HG03066 (cell line): Measurements from ENCODE around the gene BMPER.

ENCODE experiments used
- ATAC-seq: cut with Tn5 transposase; IDR thresholded peaks from one replicate; pipeline ENCODE4 v1.9.1; 2021; ENCODE audit warnings: low read depth; ENCODE audit not compliant: unreplicated experiment

BMPER gene

DNA sequence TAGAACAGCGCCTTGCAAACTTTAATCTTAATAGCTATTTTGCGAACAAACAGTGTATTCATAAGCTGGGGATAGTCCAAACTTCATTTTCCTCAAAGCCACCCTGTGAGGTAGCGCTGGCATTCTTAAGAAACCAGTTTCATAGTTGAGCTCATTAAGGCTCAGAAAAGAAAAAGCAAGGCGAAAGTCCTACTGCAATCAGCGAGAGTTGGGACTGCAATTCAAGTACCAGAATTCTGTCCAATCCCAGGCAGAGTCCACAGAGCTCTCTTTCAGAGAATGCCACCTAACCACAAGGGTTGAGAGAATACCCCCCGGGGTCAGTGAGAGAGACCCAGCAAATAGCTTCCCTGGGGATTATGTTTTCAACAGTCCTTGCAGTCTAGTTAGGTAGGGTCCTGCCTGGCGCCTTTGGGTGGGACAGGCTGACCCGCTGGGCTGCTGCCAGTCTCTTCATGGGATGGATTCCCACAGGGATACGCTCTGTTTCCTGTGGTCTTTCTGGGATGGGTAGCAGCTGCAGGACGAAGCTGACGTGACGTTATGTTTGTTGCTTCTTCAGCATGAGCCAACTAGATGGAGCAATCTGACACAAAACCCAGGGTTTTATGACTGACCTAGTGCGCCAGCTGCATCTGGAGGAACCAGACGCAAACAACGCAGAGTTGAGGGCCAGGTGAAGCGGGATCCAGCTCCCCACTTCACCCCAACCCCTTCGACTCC lies 16.0 kb downstream of the BMPER start:
- no peak for ATAC-seq

DNA sequence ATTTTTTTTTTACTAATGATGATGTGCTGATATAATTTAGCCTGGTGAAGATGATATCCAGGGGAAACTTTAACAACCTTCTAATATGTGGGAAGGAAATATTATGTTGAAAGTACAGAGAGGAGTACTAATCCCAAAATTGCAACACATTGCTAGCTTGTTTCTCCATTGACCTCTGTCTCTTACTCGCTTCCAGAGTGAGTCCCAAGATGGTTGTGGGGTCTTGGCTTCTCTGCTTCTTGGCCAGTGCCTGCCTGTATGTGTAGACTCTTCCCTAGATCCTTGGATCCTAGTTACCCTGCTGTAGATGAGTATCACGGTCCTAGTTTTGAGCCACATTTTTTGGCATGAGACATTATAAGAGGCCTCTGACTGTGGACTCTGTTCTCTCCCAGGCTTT lies 17.5 kb downstream of the BMPER start:
- ATAC-seq, result no peak

DNA sequence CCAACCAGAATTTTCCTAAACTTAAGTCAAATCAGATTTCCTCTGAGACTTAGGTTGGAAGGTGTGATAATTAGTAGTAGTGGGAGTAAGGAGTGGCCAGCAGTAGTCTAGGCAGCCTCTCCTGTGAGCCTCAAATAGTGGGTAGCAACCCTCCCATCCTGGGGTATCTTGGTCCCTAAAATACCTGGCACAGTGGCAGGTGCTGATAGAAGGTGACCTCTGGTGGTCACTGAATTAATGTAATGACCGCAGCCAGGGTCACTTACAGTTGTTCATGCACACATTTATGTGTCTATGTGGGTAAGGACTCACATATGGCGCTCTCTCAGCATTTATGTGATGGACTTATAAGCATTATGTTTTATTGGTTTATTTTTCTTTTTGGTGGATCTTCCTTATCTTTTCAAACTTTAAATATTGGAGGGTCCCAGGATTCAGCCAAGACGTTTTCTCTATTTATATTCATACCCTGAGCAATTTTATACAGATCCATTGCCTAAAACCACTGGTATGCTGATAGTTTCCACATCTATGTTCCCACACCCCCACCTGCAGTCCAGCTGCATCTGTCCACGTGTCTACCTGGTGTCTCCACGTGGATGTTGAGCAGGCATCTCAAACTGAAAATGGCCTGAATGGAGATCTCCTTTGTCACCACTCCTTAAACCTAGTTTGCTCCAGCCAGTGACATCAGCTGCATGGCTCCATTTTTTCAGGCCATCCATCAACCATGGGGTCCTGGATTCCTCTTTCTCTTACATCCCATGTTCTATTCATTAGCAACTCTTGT lies 18.3 kb downstream of the BMPER start:
- no peak for ATAC-seq

DNA sequence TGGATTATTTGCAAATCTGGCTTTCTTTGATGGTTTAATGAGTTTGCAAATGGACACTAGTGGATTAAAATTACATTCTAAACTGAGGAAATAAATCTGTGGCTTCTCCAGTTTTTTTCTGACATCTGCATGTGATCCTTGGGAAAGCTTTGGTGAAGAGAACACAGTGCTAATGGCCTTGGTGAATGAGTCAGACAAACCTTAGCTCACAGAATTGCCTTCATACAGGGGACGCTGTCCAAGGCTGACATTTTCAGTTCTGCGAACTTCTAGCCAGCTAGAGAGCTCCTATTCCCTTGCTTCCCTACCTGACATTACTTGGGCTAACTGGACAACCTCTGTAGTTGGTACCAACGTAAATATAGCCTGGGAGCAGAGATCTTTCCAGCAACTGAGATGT lies 21.2 kb downstream of the BMPER start:
- no peak for ATAC-seq

DNA sequence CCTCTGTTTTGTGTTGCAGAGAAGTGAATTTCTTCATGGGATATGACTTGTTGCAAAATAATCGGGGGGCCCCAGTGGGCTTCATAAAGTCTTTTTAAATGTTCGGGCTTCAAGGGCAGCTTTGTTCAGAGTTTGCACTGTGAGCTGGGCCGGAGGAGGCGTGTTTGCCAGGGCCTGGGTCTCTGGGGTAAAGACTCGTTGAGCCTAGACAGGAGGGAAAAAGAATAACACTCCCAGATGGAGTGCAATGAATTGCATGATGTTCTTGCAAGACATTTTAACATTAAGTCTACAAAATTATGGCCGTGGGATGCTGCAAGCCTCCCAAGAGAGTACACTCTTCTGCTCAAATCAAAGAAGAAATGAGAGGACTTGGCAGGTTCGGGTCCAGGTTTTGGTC lies 23.6 kb downstream of the BMPER start:
- ATAC-seq, result no peak

DNA sequence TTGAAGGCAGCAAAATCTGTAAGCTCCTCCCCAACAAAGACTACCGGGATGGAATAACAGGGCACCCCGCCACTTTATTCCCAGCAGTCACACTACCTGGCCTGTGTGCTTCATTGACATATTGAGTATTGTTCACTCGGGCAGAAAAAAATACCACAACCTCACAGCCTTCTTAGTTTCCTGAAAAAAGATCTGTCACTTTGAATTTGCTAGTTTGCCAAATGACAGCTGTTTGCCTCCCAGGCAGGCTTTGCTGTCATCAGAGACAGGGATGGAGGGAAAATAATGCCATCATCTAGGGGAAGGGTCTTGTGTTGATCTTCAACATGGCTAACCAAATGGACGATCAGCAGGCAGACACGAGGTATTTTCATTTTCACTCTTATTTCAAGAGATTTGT lies 26.9 kb downstream of the BMPER start:
- ATAC-seq, result no peak

DNA sequence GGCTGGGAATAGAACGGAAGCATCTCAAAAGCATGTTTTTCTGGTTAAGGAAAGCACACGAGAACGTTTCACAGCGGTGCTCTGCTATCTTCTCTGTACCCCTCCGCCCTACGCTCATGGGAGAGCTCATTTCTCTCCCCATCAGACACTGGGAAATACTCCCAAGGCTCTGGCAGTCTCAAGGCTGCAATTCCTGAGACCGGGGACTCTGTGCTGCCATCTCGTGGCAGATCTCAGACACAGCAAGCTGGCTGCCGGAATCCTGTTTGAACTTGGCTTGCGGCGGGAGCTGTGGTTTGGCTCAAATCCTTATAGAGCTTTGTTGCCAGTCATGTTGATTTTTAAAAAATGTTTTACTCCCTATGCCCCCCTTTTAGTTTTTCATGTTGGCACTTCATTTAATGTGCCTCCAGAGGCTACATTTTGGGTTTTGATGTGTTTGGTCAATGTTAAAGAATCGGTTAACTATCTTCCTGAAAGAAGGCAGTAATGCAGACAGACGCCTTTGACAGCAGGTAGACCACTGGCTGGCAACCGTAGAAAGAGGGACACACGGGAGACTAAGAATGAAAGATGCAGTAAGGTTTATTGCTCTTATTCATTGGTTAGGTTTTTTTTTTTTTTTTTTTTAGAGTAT lies 27.6 kb downstream of the BMPER start:
- peak; percentile 84 for ATAC-seq

DNA sequence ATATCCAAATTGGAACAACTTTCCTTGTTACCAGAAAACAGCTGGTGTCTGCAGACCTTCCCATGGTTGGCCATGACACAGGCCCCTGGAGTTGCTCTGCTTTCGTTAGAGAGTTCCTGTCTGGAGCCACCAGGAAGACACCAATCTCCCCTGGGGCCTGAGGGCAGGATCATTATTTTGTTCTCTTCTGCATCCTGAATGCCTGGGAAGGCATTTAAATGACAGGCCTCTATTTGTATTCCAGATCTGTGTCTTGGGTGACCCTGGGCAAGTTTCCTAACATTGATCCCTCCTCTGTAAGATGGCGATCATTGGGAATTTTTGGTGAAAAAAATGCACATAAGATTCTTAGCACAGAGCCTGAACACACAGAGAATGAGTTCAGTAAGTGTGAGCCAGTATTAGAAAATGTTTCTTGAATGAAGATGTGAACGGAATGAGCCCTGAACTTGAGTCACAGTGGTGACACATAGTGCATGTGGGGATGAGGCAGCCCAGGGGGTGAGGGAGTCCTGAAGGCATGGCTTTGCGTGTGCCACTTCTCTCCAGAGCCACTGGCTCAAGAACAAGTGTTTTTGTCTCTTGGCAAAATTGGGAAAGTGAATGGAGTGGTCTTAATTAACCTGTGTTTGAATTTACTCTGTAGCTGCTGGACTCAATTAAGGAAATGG lies 28.4 kb downstream of the BMPER start:
- ATAC-seq, result no peak

DNA sequence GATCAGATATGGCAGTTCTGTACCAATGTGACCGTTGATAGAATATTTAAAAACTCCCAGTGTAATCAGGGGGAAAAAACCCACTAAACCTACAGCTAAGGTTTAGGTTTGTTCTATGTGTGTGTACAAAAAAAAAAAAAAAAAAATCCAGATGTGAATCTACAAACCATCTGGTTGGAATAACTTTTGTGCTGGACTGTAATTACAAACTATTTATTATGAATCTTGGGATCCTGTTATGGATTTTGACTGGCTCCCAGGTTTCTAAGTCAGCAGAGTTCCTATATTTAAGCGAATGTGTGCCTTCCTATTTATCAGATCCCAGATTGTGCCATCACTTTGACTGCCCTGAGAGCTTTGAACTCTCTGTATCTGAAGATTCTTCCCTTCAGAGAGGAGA lies 29.1 kb downstream of the BMPER start:
- no peak for ATAC-seq

DNA sequence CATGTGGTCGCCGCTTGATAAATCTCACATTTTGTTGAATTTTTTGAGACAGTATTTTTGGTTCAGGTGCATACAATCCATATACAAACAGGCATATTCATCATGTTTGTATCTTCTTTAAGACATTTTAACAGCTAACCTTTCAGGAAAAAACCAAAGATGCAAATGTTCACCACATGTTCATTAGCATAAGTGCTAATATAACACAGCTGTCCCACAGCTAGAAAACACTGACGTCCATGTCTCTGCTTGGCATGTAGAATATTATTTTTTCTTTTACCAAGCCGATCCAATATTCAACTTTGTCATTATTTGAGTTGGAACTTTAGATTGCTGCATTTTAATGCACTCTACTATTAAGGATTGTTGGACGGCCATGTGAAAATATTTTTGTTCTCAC lies 31.2 kb downstream of the BMPER start:
- ATAC-seq, result no peak

DNA sequence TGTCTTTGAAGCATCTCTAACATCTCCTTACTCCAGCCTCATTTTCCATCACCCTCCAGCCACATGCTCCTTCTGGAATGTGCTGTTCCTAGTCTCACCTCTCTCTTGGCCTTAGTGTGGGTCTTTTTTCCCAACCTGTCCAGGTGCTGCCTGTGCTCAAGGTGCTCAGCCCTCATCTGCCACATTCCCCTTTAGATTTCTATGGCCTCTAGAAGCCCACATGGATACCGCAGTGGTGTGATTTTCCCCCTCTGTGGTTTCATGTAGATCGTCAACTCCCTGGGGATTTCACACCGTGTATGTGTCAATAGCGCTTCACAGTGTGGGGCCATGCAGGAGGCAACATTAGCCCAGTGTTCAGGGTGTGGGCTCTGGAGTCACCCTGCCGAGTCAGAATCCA lies 32.5 kb downstream of the BMPER start:
- no peak for ATAC-seq

DNA sequence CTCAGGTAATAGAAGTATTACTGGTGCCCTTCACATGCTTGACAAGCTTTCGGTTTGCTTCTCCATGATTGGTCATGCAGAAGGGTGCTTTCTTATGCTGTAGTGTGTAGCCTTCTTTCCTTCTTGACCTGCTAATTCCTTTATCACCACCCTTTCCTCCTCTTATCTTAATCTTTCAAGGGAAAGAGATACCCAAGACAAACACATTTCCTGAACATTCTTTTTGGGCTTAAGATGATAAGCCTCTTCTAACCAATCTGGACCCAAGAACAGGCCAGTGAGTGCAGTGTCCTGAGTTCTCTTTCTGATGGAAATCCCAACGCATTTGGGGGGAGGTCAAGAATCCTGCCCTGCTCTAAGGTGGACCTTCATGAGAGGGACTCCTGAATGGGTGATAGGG lies 33.8 kb downstream of the BMPER start:
- no peak for ATAC-seq

DNA sequence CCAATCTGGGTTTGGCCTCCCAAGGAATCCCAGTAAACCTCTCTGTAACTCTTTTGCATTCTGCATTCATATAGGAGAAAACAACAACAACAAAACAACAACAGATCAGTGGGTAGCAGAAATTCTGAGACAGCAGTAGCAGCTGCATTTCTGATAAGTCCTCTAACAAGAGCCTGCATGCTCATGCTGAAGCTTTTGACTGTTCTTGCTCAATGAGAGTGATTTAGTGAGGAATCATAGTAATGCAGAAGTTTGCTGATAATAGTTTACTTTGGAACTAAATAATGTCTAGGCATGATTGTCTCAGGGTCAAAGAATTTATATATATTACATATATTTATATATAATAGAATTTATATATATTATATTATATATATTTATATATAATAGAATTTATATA lies 35.2 kb downstream of the BMPER start:
- ATAC-seq, result no peak

DNA sequence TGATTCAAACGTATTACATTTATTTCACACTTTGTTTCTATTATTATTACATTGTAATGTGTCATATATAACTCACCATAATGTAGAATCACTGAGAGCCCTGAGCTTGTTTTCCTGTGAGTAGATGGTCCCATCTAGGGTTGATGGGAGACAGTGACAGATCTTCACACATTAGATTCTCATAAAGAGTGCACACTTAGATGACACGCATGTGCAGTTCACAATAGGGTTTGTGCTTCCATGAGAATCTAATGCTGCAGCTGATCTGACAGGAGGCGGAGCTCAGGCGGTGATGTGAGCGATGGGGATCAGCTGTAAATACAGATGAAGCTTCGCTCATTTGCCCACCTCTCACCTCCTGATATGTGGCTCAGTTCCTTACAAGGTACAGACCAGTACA lies 36.1 kb downstream of the BMPER start:
- no peak for ATAC-seq

DNA sequence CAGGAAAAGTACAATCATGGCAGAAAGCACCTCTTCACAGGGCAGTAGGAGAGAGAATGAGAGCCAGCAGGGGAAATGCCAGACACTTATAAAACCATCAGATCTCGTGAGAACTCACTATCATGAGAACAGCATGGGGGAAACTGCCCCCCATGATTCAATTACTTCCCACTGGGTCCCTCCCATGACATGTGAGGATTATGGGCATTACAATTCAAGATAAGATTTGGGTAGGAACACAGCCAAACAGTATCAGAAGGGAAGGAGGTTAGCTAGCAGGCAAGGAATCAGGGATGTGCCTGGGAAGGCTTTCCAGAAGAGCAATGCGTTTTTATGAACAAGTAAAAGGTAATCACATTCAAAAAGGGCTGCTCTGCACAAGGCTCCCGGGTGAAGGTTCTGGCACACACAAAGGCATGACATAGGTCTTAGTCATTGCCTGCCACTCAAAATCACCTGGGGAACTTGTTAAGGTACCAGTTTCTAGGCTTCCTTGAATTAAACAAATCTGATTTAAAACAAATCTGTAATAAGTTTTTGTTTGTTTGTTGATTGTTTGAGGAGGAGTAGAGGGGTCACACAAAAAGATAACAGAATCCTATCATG lies 40.9 kb downstream of the BMPER start:
- ATAC-seq, result no peak

DNA sequence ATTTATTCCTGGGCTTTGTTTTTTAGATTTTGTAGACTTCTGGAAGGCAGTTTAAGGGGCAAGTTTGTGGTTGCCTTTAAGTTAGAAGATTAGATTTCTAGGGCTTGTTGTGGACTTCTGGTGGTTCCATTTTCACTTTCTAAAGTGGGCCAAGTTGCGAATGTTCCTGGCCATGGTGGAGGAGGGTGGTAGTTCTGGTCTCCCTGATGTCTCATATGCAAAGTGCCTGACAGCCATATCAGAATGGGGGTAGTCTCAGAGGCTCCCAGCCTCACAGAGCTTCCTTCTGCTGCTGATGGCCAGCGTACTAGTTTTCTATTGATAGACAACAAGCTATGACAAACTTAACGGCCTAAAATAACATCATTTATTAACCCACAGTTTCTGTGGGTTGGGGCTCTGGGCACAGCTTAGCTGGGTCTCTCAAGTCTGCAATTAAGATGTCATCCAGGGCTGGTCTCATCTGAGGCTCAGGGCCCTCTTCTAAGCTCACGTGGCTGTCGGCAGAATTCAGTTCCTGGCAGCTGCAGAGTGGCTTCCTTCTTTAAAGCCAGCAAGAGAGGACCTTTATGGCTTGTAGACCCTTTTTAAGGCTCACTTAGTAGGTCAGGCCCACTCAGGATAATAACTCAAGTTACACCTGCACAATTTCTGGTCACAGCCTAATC lies 44.8 kb downstream of the BMPER start:
- no peak for ATAC-seq

DNA sequence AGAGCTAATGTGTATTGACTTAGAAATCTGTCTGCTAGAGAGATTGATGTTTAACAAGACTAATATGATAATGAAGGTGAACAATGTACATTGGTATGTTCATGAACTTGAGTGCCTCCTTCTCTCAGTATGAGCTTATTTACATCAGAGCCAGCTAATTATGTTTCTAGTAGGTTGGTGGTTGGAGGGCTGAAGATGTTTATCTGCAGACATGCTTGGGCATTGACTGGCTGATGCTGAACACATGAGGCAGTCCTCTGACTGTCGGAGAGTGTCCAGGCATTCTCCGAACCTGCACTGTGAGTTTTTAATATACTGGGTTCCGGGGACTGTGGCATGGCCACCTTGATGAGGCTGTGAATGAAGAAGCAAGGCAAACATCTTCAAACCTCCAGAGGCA lies 47.5 kb downstream of the BMPER start:
- no peak for ATAC-seq

DNA sequence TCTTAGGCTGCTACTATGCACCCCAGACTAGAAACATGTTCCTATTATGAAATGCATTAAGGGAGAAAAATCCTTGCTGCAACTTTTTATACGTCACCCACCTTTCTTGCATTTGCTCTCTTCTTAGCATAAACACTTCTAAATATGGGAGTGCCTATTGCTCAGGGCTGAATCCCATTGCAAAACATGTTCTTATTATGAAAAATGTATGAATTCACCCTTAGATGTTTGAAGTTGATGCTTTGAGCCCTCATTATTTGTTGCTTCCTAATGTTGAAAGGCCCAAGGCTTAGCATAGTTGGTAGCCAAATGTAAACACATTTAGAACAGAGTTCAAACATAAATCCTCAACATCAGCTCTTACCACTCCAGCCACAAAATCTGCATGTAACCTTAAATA lies 52.8 kb downstream of the BMPER start:
- ATAC-seq, result no peak

DNA sequence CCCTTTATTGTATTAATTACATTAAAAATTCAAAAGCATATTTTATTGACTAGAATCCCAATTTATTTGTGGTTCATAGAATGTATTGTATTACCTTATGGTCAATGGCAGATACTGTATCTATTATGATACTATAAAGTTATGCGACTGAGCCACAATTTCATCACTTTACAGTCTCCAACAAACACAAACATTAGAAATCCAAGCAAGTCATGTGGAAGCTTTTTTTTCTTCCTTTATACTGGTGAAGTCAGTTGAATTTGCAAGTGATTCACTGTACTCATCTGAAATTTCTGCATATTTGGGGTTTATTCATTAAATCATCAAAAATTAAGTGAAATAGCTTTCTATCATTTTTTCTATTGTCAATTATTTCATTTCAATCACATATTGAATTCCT lies 54.3 kb downstream of the BMPER start:
- ATAC-seq, result no peak

DNA sequence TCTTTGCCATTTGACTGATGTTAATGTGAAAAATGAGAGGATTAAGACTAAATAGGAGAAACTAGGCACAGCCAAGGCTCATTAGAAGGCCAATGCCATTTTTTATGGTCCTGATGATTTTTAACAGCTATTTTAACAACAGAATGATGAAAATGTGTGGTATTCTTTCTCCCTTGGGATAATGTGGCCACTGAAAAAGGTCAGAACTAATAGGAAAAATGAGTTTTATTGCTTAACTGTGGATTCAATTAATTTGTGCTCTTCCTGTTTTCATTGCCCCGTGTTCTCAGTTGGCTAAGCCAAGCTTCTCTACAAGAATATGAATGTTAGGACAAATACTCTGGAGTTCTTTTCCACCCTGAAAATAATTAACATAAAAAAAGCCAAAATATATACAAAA lies 56.6 kb downstream of the BMPER start:
- no peak for ATAC-seq
